KBM-7 (cell line): ENCODE measurements around the gene SUFU.
"Not testable (repeated sequence)": the region's sequence is repeated elsewhere in the genome, so short reads cannot be mapped to it uniquely, and the experiment has no call there.

Experiments
- DNase-seq: peaks from one replicate; pipeline ENCODE4 v3.0.0-alpha.2; 2015
- in situ Hi-C: fragments of 300-500 bp; cut with MboI; formaldehyde crosslinking; loops from 2 replicates; pipeline ENCODE4 v1.14.3; 2020; ENCODE audit warnings: low sequenced_read_pairs, low pct_unique_long_range_greater_than_20kb, mixed read lengths

SUFU gene

GRCh38 chr10:102505462-102506115 lies 1.8 kb downstream of the SUFU start:
- in situ Hi-C loops = no loop called here
- no peak for DNase-seq

DNA sequence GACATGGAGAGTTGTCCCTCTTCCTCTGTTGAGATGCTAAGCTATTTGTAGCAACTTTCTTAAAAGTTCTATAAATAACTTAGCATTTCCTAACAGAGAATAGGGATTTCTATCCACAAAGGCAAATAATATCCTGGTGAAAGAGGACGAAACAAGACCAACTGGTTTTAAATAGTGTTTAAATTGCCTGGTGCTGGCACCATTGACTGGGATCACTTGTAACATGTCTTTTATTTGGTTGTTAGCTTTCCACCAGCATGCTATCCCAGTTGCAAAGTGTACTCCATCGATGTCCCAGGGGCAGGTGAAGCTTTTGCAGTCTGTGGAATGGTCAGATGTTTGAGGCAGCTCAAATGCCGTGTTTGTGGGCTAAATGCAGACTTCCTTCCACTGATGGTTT lies 3.7 kb downstream of the SUFU start:
- DNase-seq = no peak
- in situ Hi-C loops = no loop called here

GRCh38 chr10:102508506-102508905 lies 4.7 kb downstream of the SUFU start:
- DNase-seq = no peak
- in situ Hi-C loops = no loop called here

GRCh38 chr10:102509387-102509786 lies 5.6 kb downstream of the SUFU start:
- no peak for DNase-seq
- in situ Hi-C loops = no loop called here

DNA sequence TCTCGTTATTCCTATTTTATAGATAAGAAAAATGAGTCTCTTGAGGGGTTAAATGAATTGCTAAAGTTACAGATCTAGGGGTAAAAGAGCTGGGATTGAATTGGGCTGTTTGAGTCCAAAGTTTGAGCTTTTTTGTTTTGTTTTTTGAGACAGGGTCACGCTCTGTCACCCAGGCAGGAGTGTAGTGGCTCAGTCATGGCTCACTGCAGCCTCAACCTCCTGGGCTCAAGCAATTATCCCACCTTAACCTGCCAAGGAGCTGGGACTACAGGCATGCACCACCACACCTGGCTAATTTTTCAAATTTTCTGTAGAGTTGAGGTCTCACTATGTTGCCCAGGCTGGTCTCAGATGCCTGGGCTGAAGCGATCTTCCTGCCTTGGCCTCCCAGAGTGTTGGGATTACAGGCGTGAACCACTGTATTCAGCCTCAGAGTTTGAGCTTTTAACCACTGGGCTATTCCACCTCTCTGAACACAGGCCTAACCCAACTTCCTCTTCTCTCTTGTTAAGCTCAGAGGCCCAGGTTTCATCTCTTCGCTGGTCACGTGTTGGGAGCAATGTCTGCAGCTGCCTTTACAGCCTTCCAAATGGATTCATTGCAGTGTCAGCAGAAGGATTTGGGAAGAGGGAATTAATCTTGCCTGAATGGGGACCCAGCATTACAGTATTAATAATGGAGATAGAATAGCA lies 8.0 kb downstream of the SUFU start:
- in situ Hi-C loops = no loop called here
- peak; percentile 80 for DNase-seq

DNA sequence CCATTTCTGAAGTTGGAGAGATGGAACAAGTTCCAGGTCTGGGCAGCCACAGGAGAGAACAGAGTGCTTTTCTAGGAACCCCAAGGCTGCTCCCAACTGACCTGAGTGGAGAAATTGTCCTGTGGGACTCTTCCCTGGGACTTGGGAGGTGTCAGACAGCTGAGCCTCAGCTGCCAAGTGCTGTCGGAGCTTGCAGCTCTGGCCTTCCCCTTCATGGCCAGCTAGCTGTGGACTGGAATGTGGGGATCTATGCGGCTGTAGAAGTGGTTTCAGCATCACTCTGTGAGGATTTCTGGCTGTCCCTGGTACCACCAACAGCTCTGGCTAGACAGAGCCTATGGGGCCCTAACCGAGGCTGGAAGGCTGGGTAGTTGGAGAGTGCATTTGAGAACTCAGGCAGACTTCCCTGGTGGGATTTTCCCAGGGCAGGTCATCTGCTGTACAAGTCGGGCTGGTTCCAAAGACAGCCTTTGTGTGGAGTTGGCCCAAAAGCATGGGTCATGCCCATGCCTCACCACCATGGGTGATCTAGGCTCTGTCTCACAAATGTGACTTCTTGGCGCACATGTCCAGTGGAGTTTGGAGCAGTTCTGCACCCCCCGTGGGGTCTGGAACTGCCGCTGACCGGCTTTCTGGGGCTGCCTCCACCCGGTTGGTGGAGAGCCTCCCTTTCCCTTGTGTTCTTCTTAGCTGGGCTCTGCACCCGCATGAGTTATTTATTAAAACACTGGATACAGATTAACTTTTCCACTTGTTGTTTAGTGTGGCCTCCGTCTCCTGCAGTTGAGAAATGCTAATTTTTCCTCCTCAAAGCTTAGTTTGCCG lies 10.9 kb downstream of the SUFU start:
- in situ Hi-C loops = no loop called here
- DNase-seq = no peak

- no peak for DNase-seq
- in situ Hi-C loops = no loop called here
These were observed 12.0 kb downstream of the SUFU start for GRCh38 chr10:102515724-102516123.

- in situ Hi-C loops = no loop called here
- no peak for DNase-seq
These were observed 13.8 kb downstream of the SUFU start for GRCh38 chr10:102517553-102517952.

GRCh38 chr10:102519246-102519825 lies 15.6 kb downstream of the SUFU start:
- in situ Hi-C loops = no loop called here
- no peak for DNase-seq

GRCh38 chr10:102522874-102523249 lies 19.1 kb downstream of the SUFU start:
- no peak for DNase-seq
- in situ Hi-C loops = no loop called here

DNA sequence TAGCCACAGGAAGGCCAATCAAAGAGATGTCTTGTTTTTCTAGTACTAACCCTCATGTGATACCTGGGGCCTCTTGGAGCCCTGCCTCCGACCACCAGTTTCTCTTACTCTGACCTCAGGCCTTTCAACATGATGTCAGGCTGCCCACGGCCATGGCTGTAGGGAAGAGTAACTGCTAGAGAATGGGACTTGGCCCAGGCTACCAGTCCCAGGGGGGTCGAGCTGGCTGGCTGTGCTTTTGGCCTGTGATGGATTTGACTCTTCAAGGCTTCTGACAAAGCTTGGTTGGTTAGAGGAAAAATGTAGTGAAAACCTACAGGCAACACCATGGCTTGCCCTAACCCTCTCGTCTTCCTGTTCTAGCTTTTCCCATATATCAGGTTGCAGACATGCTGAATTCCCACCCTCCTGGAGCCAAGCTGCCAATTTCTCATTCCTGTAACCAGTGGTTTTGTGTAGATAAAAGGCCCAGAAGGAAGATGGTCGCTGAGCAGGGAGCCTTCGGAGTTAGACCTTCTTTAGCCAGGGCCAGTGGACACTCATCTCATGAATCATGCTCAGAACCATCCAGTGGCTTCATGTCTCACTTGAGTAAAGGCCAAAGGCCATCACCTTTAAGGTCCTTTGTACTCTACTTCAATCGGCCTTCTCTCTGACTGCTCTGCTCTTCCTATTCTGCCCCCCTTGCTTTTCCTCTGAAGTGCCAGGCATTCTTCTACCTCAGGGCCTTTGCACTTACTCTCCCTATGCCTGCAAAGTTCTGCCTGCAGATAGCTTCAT lies 19.7 kb downstream of the SUFU start:
- no peak for DNase-seq
- in situ Hi-C loops = no loop called here

GRCh38 chr10:102524746-102525145 lies 21.0 kb downstream of the SUFU start:
- no peak for DNase-seq
- in situ Hi-C loops = no loop called here

DNA sequence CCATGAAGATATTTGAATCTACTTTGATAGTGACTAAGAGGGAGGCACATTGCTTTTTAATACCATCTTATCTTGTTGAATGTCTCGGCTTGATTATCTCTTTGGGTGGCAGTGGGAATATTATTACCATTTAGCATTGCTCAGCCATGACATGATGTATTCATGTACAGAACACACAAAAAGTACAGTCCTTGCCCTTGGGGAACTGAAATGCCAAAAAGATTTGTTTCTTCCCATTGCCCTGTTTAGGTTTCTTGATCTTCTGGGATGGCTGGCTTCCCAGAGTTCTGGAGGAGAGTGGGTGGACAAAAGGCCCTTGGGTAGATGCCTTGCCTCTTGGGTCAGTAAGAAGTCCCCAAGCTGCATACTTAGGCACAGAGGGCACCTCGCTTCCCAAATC lies 23.8 kb downstream of the SUFU start:
- no peak for DNase-seq
- in situ Hi-C loops = no loop called here

DNA sequence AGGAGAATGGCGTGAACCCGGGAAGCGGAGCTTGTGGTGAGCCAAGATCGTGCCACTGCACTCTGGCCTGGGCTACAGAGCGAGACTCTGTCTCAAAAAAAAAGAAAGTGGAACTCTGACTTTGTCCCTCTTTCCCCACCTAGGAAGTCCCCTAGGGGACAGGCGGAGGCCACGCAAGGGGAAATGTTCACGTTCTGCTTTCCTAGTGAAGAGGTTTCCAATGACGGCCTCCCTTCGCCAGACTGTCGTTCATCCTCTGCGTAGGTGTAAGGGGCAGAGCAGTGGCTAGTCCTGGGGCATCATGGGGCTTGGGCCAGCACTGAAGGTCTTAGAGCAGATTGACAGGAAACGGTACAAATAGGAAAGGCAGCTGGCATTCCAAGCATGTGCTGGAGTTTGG lies 30.6 kb downstream of the SUFU start:
- DNase-seq = no peak
- in situ Hi-C loops = no loop called here

DNA sequence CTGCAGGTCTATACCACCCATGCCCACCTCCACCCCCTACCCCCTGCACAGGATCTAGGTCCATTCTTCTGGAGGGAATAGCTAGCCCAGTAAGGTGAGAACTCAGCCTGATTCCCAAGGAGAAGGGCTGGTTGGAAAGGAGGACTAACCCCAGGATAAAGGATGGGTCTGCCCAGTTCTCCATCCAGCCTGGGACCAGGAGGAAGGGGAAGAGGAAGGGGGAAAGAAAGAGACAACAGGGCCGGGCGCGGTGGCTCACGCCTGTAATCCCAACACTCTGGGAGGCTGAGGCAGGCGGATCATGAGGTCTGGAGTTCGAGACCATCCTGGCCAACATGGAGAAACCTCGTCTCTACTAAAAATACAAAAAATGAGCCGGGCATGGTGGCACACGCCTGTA lies 31.2 kb downstream of the SUFU start:
- in situ Hi-C loops, DNase-seq: not testable (repeated sequence)

GRCh38 chr10:102535481-102536147 lies 31.8 kb downstream of the SUFU start:
- DNase-seq = no peak
- in situ Hi-C loops = no loop called here

DNA sequence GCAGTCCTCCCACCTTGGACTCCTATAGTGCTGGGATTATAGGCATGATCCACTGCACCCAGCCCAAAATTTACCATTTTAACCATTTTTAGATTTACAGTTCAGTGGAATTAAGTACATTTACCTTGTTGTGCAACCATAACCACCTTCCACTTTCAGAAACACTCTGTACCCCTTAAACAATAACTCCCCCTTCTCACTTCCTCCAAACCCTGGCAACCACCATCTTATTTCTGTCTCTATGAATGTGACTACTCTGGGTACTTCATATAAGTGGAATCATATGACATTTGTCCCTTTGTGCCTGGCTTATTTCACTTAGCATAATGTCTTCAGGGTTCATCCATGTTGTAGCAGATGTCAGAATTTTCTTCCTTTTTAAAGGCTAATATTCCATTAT lies 33.6 kb downstream of the SUFU start:
- in situ Hi-C loops = no loop called here
- no peak for DNase-seq

GRCh38 chr10:102537948-102538347 lies 34.2 kb downstream of the SUFU start:
- no peak for DNase-seq
- in situ Hi-C loops = no loop called here

DNA sequence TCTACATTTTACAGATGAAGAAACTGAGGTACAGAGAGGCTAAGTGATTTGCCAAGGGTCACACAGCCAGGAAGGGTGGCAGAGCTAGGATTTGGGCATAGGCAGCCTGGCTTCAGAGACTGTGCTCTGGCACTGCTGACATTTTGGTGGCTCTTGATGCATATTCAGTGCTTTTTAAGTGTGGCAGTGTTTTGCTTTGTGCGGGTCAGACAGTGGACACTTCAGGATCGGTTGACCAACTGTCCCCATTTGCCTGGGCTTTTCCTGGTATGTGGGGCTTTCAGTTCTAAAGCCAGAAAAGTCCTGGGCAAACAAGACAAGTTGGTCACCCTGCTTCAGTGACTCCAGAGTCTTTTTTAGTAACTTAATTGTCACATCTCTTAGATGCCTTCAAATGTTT lies 35.0 kb downstream of the SUFU start:
- no peak for DNase-seq
- in situ Hi-C loops = no loop called here
